HG03103 (cell line): ENCODE measurements around the gene TMEM44.
"Not testable (repeated sequence)": the region's sequence is repeated elsewhere in the genome, so short reads cannot be mapped to it uniquely, and the experiment has no call there.

ENCODE experiments used
- ATAC-seq: cut with Tn5 transposase; IDR thresholded peaks from one replicate; pipeline ENCODE4 v1.9.1; 2021; ENCODE audit warnings: low read depth; ENCODE audit not compliant: unreplicated experiment

The TMEM44 gene

GRCh38 chr3:194559530-194559929 is 73.7 kb downstream of the TMEM44 start:
- no peak for ATAC-seq

- no peak for ATAC-seq
These were observed 76.8 kb downstream of the TMEM44 start for GRCh38 chr3:194556086-194557056.

- no peak for ATAC-seq
These were observed 77.8 kb downstream of the TMEM44 start for GRCh38 chr3:194555175-194556062.

- ATAC-seq = no peak
These were observed 78.6 kb downstream of the TMEM44 start for GRCh38 chr3:194554473-194555123.

- ATAC-seq = no peak
These were observed 80.8 kb downstream of the TMEM44 start for GRCh38 chr3:194552327-194552949.

GRCh38 chr3:194549853-194550252 is 83.4 kb downstream of the TMEM44 start:
- ATAC-seq = no peak

- no peak for ATAC-seq
These were observed 84.6 kb downstream of the TMEM44 start for GRCh38 chr3:194548346-194549321.

GRCh38 chr3:194547042-194547441 is 86.2 kb downstream of the TMEM44 start:
- ATAC-seq = no peak

GRCh38 chr3:194545538-194545937 is 87.7 kb downstream of the TMEM44 start:
- not testable (repeated sequence) for ATAC-seq

GRCh38 chr3:194543550-194543949 is 89.7 kb downstream of the TMEM44 start:
- no peak for ATAC-seq

GRCh38 chr3:194541483-194541882 is 91.7 kb downstream of the TMEM44 start:
- no peak for ATAC-seq

- ATAC-seq = no peak
These were observed 92.8 kb downstream of the TMEM44 start for GRCh38 chr3:194540274-194540905.

GRCh38 chr3:194539498-194539897 is 93.7 kb downstream of the TMEM44 start:
- no peak for ATAC-seq

GRCh38 chr3:194537732-194538247 is 95.4 kb downstream of the TMEM44 start:
- ATAC-seq = no peak
